IPS DF 4.7 (cell line): ENCODE data around the gene ATP2A1.
"Not testable (repeated sequence)": the region's sequence is repeated elsewhere in the genome, so short reads cannot be mapped to it uniquely, and the experiment has no call there.

Source experiments
- DNase-seq: peaks from one replicate; pipeline ENCODE4 v3.0.0-alpha.2; 2013; ENCODE audit warnings: low spot score; ENCODE audit errors: extremely low read depth

Gene ATP2A1

DNA sequence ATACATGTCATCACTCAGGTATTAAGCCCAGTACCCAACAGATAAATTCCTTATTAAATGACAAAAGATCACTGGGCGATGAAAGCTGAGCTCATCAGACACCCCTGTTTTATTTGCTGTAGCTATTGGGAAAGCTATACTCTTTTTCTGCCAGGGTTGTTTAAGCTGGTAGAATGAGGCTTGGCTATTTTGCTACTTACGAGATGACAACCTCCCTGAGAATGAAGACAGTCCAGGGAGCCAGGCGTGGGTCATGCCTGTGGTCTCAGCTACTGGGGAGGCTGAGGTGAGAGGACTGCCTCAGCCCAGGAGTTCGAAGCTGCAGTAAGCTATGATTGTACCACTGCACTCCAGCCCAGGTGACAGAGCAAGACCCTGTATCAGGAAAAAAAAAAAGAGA is 19.0 kb upstream of the ATP2A1 start:
- DNase-seq, result no peak

GRCh38 chr16:28863929-28864793 is 14.1 kb upstream of the ATP2A1 start:
- no peak for DNase-seq

DNA sequence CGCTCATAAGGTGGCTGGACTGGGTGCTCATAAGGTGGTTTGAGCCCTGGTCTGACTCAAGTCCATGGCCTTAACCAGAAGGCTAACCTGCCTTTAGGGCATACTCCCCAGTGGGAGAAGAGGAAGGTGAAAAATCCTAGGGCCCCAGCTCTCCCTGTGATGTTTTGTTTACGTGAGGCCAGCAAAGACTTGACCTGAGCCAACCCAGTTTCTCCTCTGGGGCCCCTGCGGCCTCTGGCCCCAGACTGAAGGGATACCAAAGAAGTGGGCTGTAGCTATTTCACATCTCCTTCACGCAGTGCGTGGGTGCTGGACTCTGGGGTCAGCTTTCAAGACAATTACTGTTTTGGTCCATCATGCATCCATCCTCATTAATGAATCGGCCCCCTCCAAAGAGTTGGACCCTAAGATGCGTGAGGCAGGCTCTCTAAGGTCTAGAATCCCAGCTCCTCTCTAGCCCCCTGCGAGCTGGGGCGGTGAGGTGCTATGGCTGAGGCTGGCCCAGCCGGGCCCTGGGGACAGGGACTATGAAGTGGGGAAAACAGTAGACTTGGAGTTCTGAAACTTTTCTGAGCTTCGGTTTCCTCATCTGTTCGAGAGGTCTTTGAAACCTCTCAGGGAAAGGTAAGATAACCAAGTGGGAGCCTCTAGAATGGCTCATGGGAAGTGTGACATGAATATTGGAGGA is 13.1 kb upstream of the ATP2A1 start:
- no peak for DNase-seq

- DNase-seq, result no peak
Measured at GRCh38 chr16:28865722-28866453, 12.4 kb upstream of the ATP2A1 start.

GRCh38 chr16:28866454-28866804 is 11.9 kb upstream of the ATP2A1 start:
- DNase-seq, result no peak

GRCh38 chr16:28867241-28867640 is 11.0 kb upstream of the ATP2A1 start:
- DNase-seq, result no peak

GRCh38 chr16:28867646-28868045 is 10.6 kb upstream of the ATP2A1 start:
- not testable (repeated sequence) for DNase-seq

GRCh38 chr16:28869201-28869600 is 9.1 kb upstream of the ATP2A1 start:
- no peak for DNase-seq

- no peak for DNase-seq
Measured at GRCh38 chr16:28872952-28873351, 5.3 kb upstream of the ATP2A1 start.

- no peak for DNase-seq
Measured at GRCh38 chr16:28873543-28874201, 4.6 kb upstream of the ATP2A1 start.

DNA sequence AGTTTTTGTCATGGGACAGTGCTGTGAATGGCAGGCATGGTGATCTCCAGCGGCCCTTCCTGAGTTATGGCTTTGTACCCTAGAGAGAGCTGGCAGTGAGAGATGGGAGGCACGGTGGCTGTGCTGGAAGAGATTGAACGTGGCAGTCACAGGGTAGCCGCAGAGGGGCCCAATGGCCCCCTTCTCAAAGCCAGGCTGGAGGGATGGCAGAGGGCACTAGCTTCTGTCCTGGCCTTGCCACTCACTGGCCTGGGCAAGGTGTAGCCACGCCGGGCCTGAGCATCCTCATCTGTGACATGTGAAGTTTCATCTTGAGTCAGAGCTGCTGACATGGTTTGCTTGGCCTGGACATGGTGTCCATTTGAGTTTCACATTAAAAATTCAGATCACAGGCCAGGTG is 3.9 kb upstream of the ATP2A1 start:
- no peak for DNase-seq

DNA sequence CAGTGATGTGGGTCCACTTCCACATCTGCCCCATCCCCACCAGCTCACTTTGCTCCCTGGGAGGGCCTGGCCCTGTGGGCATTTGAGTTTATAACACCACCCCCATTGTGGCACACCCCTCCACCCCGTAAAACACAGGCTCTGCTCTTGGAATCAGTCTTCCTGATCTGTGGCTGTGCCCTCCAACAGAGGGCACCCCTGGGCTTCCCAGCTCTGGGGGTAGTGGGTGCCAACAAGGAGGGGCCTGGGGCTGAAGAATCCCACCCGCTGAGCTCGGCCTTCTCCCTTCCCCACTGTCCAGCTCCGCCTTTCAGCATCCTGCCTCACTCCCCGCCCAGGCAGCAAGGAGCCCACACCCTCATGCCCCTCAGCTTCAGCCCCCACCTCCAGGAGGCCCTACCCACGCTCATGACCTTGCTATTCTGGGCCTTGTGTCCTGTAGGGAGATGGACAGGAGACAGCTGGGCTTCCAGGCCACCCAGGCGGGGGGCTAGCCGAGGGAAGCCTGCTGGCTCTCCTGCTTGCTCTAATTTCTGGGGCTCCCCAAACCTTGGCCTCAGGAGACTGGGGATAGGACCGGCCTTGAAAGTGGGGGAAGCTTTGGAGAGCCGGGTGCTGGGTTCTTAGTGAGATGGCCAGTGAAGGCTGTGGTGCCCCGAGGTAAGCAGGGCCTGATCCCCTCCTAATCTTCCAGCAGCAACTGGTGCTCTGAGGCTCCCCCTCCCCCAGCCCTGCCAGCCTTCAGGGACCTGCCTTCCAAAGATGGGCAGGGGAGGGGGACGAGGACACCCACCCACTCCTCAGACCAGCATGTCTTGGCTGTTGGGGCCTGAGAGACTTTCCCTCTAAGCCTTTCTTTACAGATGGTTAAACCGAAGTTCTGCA is 2.9 kb upstream of the ATP2A1 start:
- no peak for DNase-seq

- DNase-seq, result no peak
Measured at GRCh38 chr16:28876019-28876659, 2.1 kb upstream of the ATP2A1 start.

DNA sequence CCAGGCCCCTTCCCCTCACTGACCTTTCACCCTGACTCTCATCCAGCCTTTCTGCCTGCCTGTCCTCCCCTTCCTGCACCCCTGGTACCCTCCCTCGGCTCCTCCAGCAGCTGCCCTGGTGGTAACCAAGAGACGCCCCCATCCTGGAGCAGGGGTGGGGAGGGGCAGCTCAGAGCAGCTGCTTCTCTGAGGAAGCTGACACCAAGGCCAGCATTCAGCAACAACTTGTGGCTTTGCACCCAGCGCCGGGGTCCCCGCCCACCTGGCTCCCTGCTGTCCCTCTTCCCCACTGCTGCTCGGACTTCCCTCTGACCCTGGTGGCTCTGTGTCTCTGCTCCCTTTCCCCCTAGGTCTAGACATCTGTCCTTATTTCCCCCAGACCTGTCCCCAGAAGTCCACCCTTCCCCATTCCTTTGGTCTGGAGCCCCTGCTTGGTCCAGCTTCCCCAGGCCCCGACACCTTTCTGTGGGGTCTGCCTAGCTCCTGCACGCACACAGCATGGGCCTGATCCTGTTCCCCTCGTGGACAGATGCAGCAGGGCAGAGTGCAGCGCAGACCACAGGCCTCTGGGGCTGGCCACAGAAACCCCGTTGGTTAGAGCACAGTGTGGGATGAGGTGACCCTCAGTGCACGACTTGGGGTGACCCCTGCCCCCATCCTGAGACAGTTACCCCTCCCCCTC is 1.2 kb upstream of the ATP2A1 start:
- no peak for DNase-seq

GRCh38 chr16:28877655-28878000 is 660 bp upstream of the ATP2A1 start:
- no peak for DNase-seq

GRCh38 chr16:28879261-28879840 is 1.1 kb downstream of the ATP2A1 start:
- DNase-seq, result no peak

DNA sequence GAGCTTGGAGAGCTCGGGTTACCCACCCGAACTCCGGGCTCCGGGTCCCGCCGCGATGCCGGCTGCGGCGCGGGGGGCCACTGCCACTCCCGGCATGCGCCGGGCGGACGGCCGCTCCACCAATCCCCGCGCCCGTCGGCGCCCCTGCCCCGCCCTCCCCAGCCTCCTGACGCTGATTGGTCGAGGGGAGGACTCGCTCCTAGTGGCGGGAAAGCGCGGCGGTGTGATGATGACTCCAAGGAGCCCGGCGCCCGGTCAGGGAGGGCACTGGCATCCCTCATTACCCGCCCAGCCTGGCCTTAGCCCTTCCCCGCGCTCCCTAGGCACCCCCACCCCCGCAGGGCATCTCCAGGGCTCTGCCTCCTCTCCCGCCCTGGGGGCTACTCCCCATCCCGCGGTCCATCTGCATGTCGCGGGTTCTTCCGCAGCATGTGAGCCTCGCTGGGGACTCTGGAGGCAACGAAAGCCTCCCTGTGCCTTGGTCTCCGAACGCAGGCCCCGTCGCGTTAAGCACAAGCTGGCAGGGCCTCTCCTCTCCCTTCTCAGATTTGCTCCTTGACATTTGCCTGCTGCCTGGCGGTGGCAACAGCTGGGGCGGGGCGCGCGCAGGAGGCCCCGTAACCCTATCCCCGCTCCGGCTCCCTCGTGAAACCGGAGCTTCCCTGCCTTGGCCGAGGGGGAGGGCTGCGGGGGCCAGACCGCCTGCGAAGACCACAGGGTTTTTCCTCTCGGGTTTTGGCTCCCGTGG is 1.7 kb downstream of the ATP2A1 start:
- DNase-seq, result no peak

- no peak for DNase-seq
Measured at GRCh38 chr16:28880589-28880915, 2.3 kb downstream of the ATP2A1 start.

- no peak for DNase-seq
Measured at GRCh38 chr16:28880955-28881354, 2.7 kb downstream of the ATP2A1 start.
